Thyroid gland (tissue), 4 donors: ENCODE data around the gene OR2T29. TPM values are rescaled to one million over a fixed set of nuclear protein-coding genes. Genes with fewer than 3 reads are reported as not detected.
"Not testable (repeated sequence)": the region's sequence is repeated elsewhere in the genome, so short reads cannot be mapped to it uniquely, and the experiment has no call there.

ENCODE experiments used
- DNase-seq, 2 donors: peaks; one replicate each; pipeline ENCODE4 v3.0.0-alpha.2; 2019
- H3K27ac ChIP-seq, 3 donors: fragments of 200-600 bp; sonication (generic); 1 replicate in 2 of 3; 2 replicates in 1 of 3; pipeline ENCODE4 v1.5.1; 2016 to 2019; ENCODE audit warnings: mild to moderate bottlenecking in 1 of 3, moderate library complexity in 1 of 3
- H3K27me3 ChIP-seq: fragments of 200-600 bp; sonication (generic); one replicate; pipeline ENCODE4 v1.5.1; 2019
- H3K36me3 ChIP-seq, 2 donors: fragments of 200-600 bp; sonication (generic); one replicate each; pipeline ENCODE4 v1.5.1; 2016 to 2019
- H3K4me1 ChIP-seq, 2 donors: fragments of 200-600 bp; sonication (generic); one replicate each; pipeline ENCODE4 v1.5.1; 2017 to 2019
- H3K4me3 ChIP-seq, 3 donors: fragments of 200-600 bp; sonication (generic); replicated peaks in 1 of 3; 1 replicate in 2 of 3; 2 replicates in 1 of 3; pipeline ENCODE4 v1.5.1; 2016; ENCODE audit warnings: mild to moderate bottlenecking in 1 of 3
- H3K9me3 ChIP-seq: fragments of 200-600 bp; sonication (generic); one replicate; pipeline ENCODE4 v1.5.1; 2017
- POLR2A ChIP-seq, 2 donors: fragments of 450-650 bp; IDR thresholded peaks; one replicate each; pipeline ENCODE4 v1.6.1; 2017; ENCODE audit warnings: antibody characterized with exemption in 2 of 2, mild to moderate bottlenecking in 2 of 2, moderate library complexity in 1 of 2
- WGBS, 2 donors: methylation state at CpG; one replicate each; pipeline ENCODE4 v1.1.5; 2017; 5-methylcytosine and 5-hydroxymethylcytosine counted together
- intact Hi-C: fragments of 100-400 bp; cut with DNase I; formaldehyde crosslinking; loops from one replicate; pipeline ENCODE4 v1.15.1; 2023
- total RNA-seq, 4 donors: library from RNA; depleted of rRNA; stranded (reverse); fragments of >200 nt; gene quantifications; one replicate each; pipeline ENCODE4 v1.2.3, GENCODE V29; 2016
- TF ChIP-seq, protein P1 (sequence below), 6 experiments: fragments of 200-600 bp in 3 of 6; fragments of 450-650 bp in 3 of 6; sonication (generic) in 3 of 6; IDR thresholded peaks; one replicate each; pipeline ENCODE4 v1.5.1; 2016 to 2019; ENCODE audit warnings: antibody characterized with exemption in 6 of 6, mild to moderate bottlenecking in 2 of 6, inconsistent platforms in 1 of 6, moderate library complexity in 1 of 6

The OR2T29 gene, protein sequence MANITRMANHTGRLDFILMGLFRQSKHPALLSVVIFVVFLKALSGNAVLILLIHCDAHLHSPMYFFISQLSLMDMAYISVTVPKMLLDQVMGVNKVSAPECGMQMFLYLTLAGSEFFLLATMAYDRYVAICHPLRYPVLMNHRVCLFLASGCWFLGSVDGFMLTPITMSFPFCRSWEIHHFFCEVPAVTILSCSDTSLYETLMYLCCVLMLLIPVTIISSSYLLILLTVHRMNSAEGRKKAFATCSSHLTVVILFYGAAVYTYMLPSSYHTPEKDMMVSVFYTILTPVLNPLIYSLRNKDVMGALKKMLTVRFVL
- total RNA-seq = not detected

DNA sequence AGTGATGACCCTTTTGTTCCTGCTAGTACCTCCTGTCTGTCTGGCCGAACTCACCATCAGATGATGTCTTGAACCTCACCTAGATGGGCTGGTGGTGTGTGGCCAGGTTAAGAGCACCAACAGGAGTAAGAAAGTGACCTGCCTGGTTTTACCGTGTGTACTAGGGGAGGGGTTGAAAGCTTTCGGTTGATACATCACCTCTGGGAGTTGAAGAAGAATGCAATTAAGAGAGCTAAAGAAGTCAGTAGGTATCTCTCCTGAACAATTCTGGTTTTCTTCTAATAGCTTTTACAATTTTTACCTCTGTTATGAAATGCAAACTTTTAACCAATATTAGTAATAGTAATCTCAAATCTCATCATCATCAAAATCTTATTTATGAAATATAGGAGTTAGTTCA, at the start of gene OR2T29:
Gene OR2T29, minus strand, starts transcription at position 101 of the 400 bp plus-strand sequence. CDS start 3,281 bp downstream, outside the sequence.
- H3K9me3 ChIP-seq, H3K27ac ChIP-seq, H3K4me3 ChIP-seq, H3K4me1 ChIP-seq, H3K27me3 ChIP-seq, intact Hi-C loops, DNase-seq, H3K36me3 ChIP-seq: not testable (repeated sequence)
- 72 to 83% methylated on average over 1 to 2 of the region's 3 CpGs for WGBS, 2 donors

DNA sequence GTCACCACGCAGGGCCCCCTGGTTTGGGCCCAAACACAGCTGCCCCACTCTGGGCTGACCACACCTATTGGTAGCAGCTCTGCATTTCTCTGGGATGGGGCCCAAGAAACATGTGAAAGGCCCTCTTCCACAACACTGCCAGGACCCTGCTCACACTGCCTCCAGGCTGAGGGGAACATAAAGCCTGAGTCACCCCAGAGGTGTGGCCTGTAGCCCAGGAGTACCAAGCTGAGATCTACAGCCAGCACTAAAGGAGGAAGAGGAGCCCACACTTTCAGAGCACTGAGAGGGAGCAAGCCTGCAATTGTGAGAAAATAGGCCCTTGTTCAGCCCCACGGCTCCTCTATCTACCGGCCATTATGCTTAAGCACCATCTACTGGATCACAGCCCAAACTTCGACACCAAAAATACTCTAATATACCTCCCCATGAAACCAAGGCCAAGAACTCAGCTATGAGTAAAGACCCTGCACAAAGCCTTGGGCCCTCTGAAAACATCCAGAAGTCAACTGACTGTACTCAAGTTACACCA, 49.4 kb upstream of the OR2T29 start:
- intact Hi-C loops = no loop called here
- TF ChIP-seq, protein P1, sequence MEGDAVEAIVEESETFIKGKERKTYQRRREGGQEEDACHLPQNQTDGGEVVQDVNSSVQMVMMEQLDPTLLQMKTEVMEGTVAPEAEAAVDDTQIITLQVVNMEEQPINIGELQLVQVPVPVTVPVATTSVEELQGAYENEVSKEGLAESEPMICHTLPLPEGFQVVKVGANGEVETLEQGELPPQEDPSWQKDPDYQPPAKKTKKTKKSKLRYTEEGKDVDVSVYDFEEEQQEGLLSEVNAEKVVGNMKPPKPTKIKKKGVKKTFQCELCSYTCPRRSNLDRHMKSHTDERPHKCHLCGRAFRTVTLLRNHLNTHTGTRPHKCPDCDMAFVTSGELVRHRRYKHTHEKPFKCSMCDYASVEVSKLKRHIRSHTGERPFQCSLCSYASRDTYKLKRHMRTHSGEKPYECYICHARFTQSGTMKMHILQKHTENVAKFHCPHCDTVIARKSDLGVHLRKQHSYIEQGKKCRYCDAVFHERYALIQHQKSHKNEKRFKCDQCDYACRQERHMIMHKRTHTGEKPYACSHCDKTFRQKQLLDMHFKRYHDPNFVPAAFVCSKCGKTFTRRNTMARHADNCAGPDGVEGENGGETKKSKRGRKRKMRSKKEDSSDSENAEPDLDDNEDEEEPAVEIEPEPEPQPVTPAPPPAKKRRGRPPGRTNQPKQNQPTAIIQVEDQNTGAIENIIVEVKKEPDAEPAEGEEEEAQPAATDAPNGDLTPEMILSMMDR (IDR thresholded peaks at IDR 0.05) = no peak
- no peak for TF ChIP-seq POLR2A (IDR thresholded peaks at IDR 0.05)
- Histone ChIP-seq H3K4me1 (no peaks in the 10 kb centered on the region), H3K27ac (no peak overlapping the region), H3K36me3 (no peaks in the 10 kb centered on the region), H3K4me3 (no peak overlapping the region), H3K9me3 (no peaks in the 10 kb centered on the region), H3K27me3 (no peaks in the 10 kb centered on the region)
- DNase-seq = no peak
- WGBS, 2 donors = 57 to 76% methylated on average over 4 of the region's 4 CpGs

DNA sequence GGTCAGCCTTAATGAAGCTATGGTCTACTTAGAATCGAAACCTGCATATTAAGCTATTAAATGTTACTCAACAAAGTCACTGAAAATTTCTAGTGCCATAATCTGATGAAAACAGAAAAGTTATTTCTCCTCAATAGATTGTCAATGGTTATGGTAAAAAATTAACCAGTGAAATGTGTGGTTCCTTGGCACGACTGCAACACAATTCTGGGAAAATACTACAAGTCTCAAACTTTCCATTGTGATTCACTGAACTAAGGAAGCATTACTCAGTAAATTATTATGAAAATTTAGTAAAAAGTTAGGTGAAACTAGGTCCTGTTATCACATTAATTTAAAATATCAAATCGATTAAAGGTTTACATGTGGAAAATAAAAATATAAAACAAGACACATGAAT, 47.7 kb upstream of the OR2T29 start:
- no peak overlapping the region for H3K27ac ChIP-seq
- H3K9me3 ChIP-seq = no peaks in the 10 kb centered on the region
- H3K4me3 ChIP-seq = no peak overlapping the region
- WGBS, 2 donors = 52 to 57% methylated on average over 3 of the region's 3 CpGs
- H3K4me1 ChIP-seq = no peaks in the 10 kb centered on the region
- H3K36me3 ChIP-seq = no peaks in the 10 kb centered on the region
- DNase-seq = no peak
- no peak for TF ChIP-seq POLR2A (IDR thresholded peaks at IDR 0.05)
- TF ChIP-seq, protein P1 (IDR thresholded peaks at IDR 0.05) = no peak
- H3K27me3 ChIP-seq = no peaks in the 10 kb centered on the region
- intact Hi-C loops = no loop called here

DNA sequence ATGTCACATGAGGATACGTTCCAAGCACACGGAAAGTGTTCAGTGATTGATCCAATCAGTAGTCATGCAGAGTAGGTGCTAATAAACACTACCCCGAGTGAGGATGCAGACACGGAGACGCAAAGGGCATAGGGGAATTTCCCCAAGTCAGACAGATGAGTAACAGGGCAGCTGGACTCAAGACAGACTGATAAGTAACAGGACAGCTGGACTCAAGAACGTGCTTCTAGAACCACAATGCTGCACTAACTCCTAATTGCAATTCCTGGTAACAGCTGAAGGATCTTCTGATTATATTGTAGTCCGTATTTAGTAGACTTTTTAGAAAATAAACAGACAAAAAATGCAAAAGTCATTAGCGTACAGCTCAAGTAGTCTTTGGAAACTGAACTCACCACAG, 36.8 kb upstream of the OR2T29 start:
- no peak for TF ChIP-seq POLR2A (IDR thresholded peaks at IDR 0.05)
- TF ChIP-seq, protein P1 (IDR thresholded peaks at IDR 0.05) = no peak
- Histone ChIP-seq H3K27ac (no peak overlapping the region), H3K27me3 (no peaks in the 10 kb centered on the region), H3K4me3 (no peak overlapping the region), H3K4me1 (no peaks in the 10 kb centered on the region), H3K9me3 (no peaks in the 10 kb centered on the region), H3K36me3 (no peaks in the 10 kb centered on the region)
- intact Hi-C loops = no loop called here
- 81 to 86% methylated on average over 8 of the region's 8 CpGs for WGBS, 2 donors
- no peak for DNase-seq

DNA sequence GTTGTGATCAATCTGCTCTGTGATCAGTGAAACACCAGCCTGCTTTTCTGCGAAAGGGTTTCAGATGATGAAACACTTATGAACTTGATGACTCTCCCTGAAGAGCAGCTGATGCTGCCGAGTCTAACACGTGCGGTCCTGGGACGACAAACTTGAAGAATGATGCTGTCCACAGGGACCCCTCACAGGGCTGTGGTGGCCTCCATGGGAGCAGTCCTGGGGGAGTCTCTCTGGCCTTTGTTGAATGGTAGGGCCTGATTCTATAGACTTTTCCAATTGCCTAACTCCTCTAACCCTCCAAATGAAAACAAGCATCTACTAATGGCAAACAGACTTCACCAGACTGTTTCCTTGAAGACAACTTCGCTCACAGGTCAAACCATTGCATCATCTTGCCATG, 35.0 kb upstream of the OR2T29 start, which contains the start of gene OR2T10:
Gene OR2T10, minus strand, starts transcription at position 112 of the 400 bp plus-strand sequence. CDS start 3,932 bp downstream, outside the sequence.
- no peaks in the 10 kb centered on the region for H3K27me3 ChIP-seq
- H3K4me1 ChIP-seq = no peaks in the 10 kb centered on the region
- intact Hi-C loops = no loop called here
- H3K36me3 ChIP-seq = no peaks in the 10 kb centered on the region
- no peak within 1 kb of the TSS for H3K27ac ChIP-seq
- DNase-seq = no peak
- no peaks in the 10 kb centered on the region for H3K9me3 ChIP-seq
- no peak within 1 kb of the TSS for H3K4me3 ChIP-seq
- TF ChIP-seq, protein P1 (IDR thresholded peaks at IDR 0.05) = no peak
- TF ChIP-seq POLR2A (IDR thresholded peaks at IDR 0.05) = no peak
- 74 to 84% methylated on average over 6 of the region's 6 CpGs for WGBS, 2 donors
